DND-41 (cell line): ENCODE data around the gene MRPL20.

ENCODE experiments used
- ATAC-seq: fragments of 200-7000 bp; cut with Tn5 transposase; 3 replicates; pipeline ENCODE4 v1.9.1; 2021; ENCODE audit warnings: low read depth; ENCODE audit not compliant: insufficient read depth
- DNase-seq: peaks from one replicate; pipeline ENCODE4 v3.0.0-alpha.2; 2020
- H2AFZ ChIP-seq: 2 replicates; pipeline ENCODE4 v1.6.0; 2012; ENCODE audit warnings: low read depth, low read length
- H3K27ac ChIP-seq: 2 replicates; pipeline ENCODE4 v1.5.1; 2012; ENCODE audit warnings: low read length, inconsistent platforms
- H3K27me3 ChIP-seq: fragments of 200-600 bp; sonication (generic); 2 replicates; pipeline ENCODE4 v1.6.0; 2012; ENCODE audit warnings: low read length, mild to moderate bottlenecking, inconsistent platforms; ENCODE audit not compliant: insufficient read depth, poor library complexity
- H3K36me3 ChIP-seq: 2 replicates; pipeline ENCODE4 v1.5.1; 2012; ENCODE audit warnings: low read length, inconsistent platforms; ENCODE audit not compliant: insufficient read depth
- H3K4me1 ChIP-seq: 2 replicates; pipeline ENCODE4 v1.5.1; 2012; ENCODE audit warnings: mild to moderate bottlenecking, low read length; ENCODE audit not compliant: insufficient read depth
- H3K4me2 ChIP-seq: 2 replicates; pipeline ENCODE4 v1.6.0; 2012; ENCODE audit warnings: mild to moderate bottlenecking, moderate library complexity, low read length, inconsistent platforms; ENCODE audit not compliant: insufficient read depth
- H3K4me3 ChIP-seq, 2 experiments: fragments of 200-600 bp in 1 of 2; shearing (Covaris generic) in 1 of 2; 2 replicates each; pipeline ENCODE4 v1.5.1; 2012 to 2016; ENCODE audit warnings: inconsistent platforms in 2 of 2, low read length in 2 of 2, mild to moderate bottlenecking in 2 of 2, low read depth in 1 of 2, moderate library complexity in 1 of 2
- H3K79me2 ChIP-seq: 2 replicates; pipeline ENCODE4 v1.6.0; 2012; ENCODE audit warnings: low read length, inconsistent platforms; ENCODE audit not compliant: insufficient read depth
- H3K9ac ChIP-seq: 2 replicates; pipeline ENCODE4 v1.6.0; 2012; ENCODE audit warnings: low read depth, mild to moderate bottlenecking, inconsistent platforms, low read length, moderate library complexity
- H3K9me3 ChIP-seq: 2 replicates; pipeline ENCODE4 v1.5.1; 2012; ENCODE audit warnings: low read length, moderate library complexity, mild to moderate bottlenecking, inconsistent platforms; ENCODE audit not compliant: insufficient read depth, severe bottlenecking
- H4K20me1 ChIP-seq: 2 replicates; pipeline ENCODE4 v1.6.0; 2012; ENCODE audit warnings: low read length; ENCODE audit not compliant: insufficient read depth
- CTCF ChIP-seq: IDR thresholded peaks from 2 replicates; pipeline ENCODE4 v1.5.1; 2012; ENCODE audit warnings: borderline replicate concordance, low read length, moderate library complexity, mild to moderate bottlenecking; ENCODE audit not compliant: poor library complexity, severe bottlenecking; ENCODE audit errors: extremely low read depth
- EZH2 ChIP-seq: IDR thresholded peaks from 3 replicates; pipeline ENCODE4 v1.6.1; 2012; ENCODE audit warnings: borderline replicate concordance, low read depth, mild to moderate bottlenecking, moderate library complexity, low read length, inconsistent platforms; ENCODE audit not compliant: severe bottlenecking

The MRPL20 gene

GRCh38 chr1:1397839-1398523 lies 9.1 kb downstream of the MRPL20 start:
- TF ChIP-seq EZH2 (no peak), CTCF (no peak)
- H3K4me1 ChIP-seq = peaks cover 50% of the 10 kb centered on the region
- peaks cover 79% of the 10 kb centered on the region for H3K36me3 ChIP-seq
- peak overlapping the region; percentile 88 for H3K27ac ChIP-seq
- DNase-seq = no peak
- peak overlapping the region; percentile 82 for H3K4me2 ChIP-seq
- H4K20me1 ChIP-seq = peaks cover 35% of the 10 kb centered on the region
- H3K9me3 ChIP-seq = no peaks in the 10 kb centered on the region
- H3K4me3 ChIP-seq = peak overlapping the region; percentile 84 to 87; a peak in 3 of 4 replicates
- peaks cover 85% of the 10 kb centered on the region for H3K79me2 ChIP-seq
- no peak overlapping the region for H2AFZ ChIP-seq
- ATAC-seq = no peak
- H3K9ac ChIP-seq = peak overlapping the region; percentile 71
- H3K27me3 ChIP-seq = no peaks in the 10 kb centered on the region

DNA sequence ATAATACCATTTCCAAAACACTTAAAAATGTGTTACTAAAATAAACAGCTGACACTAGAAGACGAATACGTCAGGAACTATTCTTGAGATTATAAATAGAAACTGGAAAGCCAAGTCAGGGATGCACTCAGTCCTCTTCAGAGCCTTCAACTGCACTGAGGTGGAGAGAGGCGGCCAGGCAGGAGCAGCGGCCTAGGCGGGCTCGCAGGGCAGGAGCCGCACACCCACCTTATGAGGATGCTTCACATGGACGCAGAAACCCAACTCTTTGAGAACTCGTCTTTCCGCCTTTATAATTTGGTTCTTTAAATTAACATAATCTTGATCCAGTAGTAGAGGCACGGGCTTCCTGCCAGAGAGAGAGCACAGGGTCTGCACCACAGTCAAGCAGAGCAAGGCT lies 11.9 kb downstream of the MRPL20 start:
- no peak overlapping the region for H3K4me3 ChIP-seq
- no peak overlapping the region for H3K27ac ChIP-seq
- H3K79me2 ChIP-seq = peaks cover 65% of the 10 kb centered on the region
- no peak overlapping the region for H3K9ac ChIP-seq
- H3K4me1 ChIP-seq = peaks cover 27% of the 10 kb centered on the region
- peaks cover 24% of the 10 kb centered on the region for H4K20me1 ChIP-seq
- H2AFZ ChIP-seq = no peak overlapping the region
- TF ChIP-seq EZH2 (no peak), CTCF (no peak)
- no peaks in the 10 kb centered on the region for H3K27me3 ChIP-seq
- peaks cover 79% of the 10 kb centered on the region for H3K36me3 ChIP-seq
- no peak for ATAC-seq
- no peak overlapping the region for H3K4me2 ChIP-seq
- no peak for DNase-seq
- H3K9me3 ChIP-seq = no peaks in the 10 kb centered on the region

DNA sequence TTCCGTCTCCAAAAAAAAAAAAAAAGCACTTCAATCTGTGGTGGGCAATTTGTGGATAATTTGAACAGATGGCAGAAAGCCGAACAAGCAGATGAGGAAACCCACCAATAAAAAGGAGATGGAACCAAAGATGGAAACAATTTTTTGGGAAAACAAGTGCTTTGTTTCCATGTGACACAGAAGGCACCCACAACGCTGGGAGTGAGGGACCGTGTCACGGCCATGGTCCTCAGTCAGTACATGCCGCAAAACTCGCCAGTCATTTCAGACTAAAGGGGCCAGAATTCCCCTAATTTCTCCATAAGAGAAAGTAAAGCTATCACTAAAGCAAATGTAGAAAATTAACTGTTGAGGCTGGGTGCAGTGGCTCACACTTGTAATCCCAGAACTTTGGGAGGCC lies 13.0 kb downstream of the MRPL20 start:
- Histone ChIP-seq H3K36me3 (peaks cover 87% of the 10 kb centered on the region), H3K27ac (no peak overlapping the region), H3K9ac (no peak overlapping the region), H3K9me3 (no peaks in the 10 kb centered on the region), H3K4me1 (peaks cover 22% of the 10 kb centered on the region), H3K4me3 (no peak overlapping the region), H3K4me2 (no peak overlapping the region), H2AFZ (no peak overlapping the region), H4K20me1 (peaks cover 19% of the 10 kb centered on the region), H3K79me2 (peaks cover 57% of the 10 kb centered on the region), H3K27me3 (no peaks in the 10 kb centered on the region)
- DNase-seq (no peak), ATAC-seq (no peak)
- TF ChIP-seq EZH2 (no peak), CTCF (no peak)
